NCI-H2081 treated with DMSO at 0.1 percent for 48 hours (cell line): ENCODE data around the gene SARS1.

Experiments
- DNase-seq: peaks from one replicate; lab custom pipeline; 2025; lab: John Stamatoyannopoulos, UW

SARS1 gene

GRCh38 chr1:109225711-109226445 lies 12.2 kb downstream of the SARS1 start:
- no peak for DNase-seq

GRCh38 chr1:109228167-109228566 lies 14.4 kb downstream of the SARS1 start:
- no peak for DNase-seq

DNA sequence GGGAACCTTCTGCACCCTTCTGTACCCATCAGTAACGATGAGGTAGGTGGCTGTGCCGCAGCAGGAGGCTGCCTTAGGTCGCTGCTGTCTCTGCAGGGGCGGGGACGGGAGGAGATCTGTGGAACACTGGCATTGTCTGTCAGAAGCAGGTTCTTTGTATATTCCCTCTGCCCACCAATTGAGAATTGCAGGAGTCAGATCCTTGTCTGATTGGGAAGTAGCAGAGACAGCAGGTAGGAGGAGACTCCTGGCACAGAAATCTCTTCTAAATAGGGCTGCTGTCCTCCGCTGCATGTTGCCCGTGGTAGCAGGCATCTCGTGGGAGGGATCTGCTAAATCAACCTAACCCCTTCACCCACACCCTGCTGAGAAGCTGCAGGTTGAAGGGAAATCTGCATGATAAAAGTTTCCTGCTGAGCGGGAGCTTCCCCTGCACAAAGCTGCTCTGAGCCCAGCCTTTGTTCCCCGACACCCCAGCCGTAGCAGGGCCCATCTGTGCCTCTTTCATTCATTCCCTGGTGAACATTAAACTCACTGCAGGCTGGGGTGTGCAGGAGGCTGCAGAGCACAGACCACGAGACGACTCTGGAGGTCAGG lies 15.9 kb downstream of the SARS1 start:
- DNase-seq: no peak

GRCh38 chr1:109231066-109231465 lies 17.3 kb downstream of the SARS1 start:
- DNase-seq: no peak

DNA sequence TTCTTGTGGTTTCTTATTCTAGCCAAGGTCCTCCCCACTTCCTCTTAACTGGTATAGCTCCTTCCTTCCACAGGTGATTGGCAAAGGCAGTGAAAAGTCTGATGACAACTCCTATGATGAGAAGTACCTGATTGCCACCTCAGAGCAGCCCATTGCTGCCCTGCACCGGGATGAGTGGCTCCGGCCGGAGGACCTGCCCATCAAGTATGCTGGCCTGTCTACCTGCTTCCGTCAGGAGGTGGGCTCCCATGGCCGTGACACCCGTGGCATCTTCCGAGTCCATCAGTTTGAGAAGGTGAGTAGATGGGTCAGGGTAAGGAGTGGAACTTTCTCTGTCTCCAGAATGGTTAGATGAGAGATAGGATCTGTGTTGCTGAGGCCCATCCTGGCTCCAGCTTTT lies 21.4 kb downstream of the SARS1 start:
- no peak for DNase-seq

DNA sequence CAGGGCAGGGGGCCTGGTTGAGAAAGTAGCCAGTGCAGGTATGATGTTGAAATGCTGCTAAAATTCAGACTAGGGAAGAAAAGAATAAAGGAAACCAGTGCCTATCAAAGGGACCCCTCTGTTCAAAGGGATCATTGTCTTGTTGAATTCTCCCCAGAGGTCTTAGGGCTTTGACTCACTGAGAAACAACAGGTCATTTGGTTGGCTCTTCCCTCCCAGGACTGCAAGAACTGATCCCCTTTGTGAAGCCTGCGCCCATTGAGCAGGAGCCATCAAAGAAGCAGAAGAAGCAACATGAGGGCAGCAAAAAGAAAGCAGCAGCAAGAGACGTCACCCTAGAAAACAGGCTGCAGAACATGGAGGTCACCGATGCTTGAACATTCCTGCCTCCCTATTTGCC lies 23.8 kb downstream of the SARS1 start:
- DNase-seq: no peak

DNA sequence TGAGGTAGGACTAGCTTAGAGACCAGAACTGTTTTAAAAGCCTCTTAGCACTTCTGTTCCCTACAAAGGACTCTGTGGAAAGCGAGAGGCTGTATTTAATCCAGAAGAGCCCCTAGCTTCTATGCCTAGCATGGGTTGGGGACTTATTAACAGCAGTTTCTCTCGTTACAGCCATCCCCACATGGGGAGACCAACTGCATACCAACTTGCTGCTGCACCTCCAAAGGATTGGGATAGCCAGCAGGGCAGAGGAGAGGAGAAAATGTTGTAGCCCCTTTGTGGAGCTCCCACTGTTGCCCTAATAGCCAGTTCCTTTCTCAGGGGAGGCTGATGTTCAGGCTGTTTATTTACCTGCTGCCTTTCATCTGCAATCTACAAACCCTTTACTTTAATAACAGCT lies 24.7 kb downstream of the SARS1 start:
- DNase-seq: no peak

DNA sequence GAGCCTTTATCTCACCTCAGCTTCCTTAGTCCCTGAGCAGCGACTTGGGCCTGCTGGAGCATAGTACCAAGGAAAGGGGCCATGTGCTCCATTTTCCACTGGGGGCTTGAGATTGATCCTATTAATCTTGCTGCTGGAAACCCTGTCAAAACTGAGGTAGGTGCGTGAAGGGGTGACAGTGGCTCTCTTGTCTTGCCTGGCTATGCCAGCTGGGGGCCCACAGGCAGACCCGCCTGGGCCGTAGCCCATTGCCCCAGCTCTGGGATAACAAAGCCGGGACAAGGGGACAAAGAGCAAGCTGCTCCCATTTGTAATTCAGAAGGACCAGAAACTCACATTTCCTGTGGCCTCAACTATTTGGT lies 25.3 kb downstream of the SARS1 start:
- DNase-seq: no peak

GRCh38 chr1:109239409-109240068 lies 25.8 kb downstream of the SARS1 start:
- DNase-seq: no peak

DNA sequence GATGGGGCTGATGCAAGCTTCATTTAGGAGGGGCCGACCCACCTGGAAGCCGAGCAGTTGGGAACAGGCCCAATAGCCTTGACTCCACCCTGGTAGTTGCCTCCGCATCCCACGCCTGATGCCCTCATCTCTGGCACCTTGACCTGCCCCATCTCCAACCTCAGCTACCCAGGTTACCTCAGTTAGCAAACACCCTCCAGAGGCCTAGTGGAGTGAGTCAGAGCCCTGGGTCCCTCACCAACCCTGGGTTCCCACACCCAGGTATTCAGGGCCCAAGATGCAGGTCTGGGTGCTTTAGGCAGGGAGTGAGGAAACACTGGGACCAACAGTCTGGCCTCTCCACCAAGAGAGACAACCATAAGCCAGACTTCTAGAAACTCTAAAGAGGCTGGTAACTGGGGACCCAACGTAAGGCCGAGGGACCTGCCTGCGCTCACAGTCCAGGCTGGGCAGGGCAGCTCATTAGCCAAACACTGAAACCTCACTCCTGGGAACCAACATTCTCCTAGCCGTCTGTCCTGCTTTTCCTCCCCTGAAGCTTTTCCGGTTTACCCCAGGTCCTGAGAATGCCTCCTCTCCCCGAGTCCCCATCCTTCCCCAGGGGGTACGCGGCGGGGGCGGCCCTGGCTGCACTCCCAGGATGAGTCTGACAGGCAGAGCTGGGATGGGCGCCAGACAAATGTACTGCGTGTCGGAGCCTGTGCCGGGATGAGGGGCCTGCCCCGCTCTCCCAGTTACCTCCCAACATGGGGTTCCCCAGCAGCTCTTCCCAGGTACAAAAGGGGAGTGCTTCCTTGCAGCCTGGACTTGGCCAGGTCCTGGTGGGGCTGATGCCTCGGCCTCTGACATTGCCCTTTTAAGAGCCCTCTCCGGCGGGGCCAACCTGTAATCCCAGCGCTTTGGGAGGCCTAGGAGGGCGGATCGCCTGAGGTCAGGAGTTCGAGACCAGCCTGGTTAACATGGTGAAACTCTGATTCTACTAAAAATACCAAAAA lies 26.7 kb downstream of the SARS1 start:
- DNase-seq: no peak

DNA sequence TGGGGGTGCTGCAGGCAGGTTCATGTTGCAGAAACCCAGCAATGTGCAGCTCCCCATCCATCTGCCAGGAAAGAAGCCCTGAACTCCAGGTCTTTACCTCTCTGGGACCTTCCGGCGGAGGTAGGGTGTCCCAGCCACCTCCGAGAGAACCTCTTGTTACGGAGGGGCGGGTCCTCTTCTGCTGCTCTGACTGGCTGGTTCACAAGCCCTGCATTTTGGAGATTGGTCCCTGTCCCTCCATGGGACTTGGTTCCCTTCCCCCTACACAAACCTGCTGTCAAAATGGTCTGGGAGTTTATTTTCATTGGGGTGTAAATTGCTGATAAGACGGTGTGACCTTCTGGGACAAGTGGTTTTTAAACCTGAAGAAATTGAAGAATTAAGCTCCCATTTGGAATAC lies 27.6 kb downstream of the SARS1 start:
- DNase-seq: no peak

DNA sequence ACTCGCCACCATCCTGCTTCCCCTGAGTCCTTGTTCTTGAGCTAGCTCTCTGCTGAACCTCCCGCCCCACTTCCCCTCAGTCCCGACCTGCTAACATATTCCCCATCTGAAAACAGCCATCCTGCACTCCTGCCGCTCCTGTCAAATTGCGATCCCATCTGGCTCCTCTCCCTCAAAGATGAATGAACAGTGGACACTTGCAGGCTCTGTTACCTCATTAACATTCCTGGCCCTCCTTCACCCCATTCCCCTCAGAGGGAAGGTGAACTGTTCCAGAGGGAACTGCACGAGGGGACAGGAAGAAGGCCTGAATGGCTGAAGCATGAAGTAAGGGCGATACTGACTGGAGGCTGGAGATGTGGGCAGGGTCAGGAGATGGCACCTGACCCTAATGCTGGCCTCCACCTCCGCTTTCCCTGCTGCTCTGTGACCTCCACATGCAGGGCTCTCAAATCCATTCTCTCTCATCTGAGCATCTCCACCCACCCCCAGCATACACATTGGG lies 28.2 kb downstream of the SARS1 start:
- DNase-seq: no peak

DNA sequence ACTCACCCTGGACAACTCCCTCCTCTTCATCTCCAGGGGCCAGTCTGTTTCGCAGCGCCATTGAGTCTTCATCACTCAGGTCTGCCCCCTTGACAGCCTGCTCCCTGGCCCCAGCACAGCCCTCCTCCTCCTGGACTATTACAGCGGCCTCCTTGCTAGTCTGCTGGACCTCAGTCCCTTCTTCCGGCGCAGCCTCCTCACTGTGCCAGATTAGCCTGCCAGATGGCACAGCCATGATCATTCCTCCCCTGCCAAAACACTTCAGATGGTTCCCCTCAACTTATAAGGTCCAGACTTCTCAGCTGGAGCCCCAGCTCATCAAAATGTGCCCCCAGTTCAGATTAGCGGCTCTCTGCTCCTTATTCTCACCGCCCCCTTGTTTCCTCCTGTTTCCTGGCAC lies 28.7 kb downstream of the SARS1 start:
- no peak for DNase-seq

DNA sequence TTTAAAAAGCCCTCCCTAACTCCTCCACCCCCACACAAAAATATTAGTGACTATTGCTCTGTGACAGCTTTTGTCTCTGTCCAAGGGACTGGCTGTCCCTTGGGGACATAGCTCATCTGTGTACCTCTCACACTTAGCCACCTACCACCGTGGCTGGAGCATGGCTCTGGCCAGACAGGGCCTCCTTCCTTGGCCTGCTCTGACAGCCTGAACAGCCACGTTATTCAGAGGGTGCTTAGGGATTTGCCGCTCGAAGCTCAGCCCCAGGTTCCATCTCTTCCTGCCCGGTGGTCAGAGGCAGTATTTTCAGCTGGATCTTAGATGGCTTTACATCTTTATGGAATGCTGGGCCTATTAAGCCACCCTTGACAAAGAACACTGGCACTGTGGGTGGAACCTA lies 29.5 kb downstream of the SARS1 start:
- no peak for DNase-seq

GRCh38 chr1:109243860-109244552 lies 30.3 kb downstream of the SARS1 start:
- DNase-seq: no peak

- DNase-seq: no peak
These were observed 32.4 kb downstream of the SARS1 start for GRCh38 chr1:109246141-109246551.

GRCh38 chr1:109247401-109248365 lies 34.0 kb downstream of the SARS1 start:
- no peak for DNase-seq

DNA sequence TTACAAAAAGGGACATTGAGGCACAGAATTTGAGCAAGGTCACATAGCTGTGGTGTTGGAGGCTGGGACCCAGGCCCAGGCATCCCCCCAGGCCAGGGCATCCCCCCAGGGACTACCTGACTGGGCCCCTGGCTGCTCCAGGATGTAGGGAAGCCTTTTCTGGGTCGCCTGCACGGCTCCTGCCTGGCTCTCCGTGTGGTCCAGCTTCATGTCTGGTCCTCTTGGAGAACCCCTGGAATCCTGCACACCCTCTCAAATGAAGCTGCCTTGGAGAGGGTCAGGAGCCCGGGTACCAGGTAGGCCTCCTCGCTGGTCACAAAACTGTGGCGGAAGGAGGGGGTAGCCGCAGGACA lies 34.7 kb downstream of the SARS1 start:
- DNase-seq: no peak

DNA sequence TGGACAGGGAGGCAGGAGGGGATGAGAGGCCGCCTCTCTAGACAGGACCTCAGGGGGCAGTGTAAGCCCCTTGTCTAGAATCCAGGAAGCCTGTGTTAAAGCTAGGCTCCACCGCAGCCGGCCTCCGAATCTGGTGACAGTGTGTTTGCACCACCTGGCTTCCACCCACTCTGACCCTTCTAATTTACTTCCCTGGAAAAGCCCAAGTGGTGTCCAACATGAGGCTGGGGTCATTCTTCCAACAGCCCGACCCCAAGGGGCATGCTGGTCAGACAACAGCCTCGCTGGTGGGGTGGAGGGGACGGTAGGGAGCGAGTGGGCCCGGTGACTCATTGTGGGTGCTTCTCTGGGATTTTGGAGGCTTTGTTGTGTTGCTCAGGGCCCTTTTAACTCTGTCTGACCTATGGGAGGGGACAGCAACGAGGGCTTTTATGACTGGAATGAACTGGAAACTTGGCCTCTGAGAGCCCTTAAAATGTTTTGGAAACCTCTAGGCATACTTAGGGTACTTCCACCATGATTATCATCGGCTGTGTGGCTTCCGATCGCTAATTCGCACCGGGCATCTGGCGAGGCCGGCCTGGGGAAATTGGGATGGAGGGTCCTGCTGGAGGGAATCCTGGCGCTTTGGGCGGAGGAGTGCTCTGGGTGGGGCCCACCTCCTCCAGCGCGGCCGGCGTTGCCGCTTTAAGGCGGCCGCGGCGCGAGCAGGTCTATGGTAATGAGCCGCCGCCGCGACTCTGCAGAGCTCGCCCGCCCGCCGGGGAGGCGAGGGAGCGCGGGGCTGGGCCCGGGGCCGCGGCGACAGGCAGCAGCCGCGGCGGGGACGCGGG lies 35.3 kb downstream of the SARS1 start, which contains the start of gene CELSR2:
Gene CELSR2, plus strand, starts transcription at position 743 of the 833 bp plus-strand sequence. CDS start 541 bp downstream, outside the sequence.
- DNase-seq: no peak
